Ovary (tissue), 1 donor: Measurements from ENCODE around the gene CWC27.

Source experiments
- EP300 ChIP-seq: sonication (generic); formaldehyde crosslinking; IDR thresholded peaks from one replicate; pipeline ENCODE4 v1.6.1; 2017; ENCODE audit warnings: antibody characterized with exemption
- POLR2A ChIP-seq: fragments of 450-650 bp; IDR thresholded peaks from one replicate; pipeline ENCODE4 v1.6.1; 2017; ENCODE audit warnings: antibody characterized with exemption, mild to moderate bottlenecking, moderate library complexity

DNA sequence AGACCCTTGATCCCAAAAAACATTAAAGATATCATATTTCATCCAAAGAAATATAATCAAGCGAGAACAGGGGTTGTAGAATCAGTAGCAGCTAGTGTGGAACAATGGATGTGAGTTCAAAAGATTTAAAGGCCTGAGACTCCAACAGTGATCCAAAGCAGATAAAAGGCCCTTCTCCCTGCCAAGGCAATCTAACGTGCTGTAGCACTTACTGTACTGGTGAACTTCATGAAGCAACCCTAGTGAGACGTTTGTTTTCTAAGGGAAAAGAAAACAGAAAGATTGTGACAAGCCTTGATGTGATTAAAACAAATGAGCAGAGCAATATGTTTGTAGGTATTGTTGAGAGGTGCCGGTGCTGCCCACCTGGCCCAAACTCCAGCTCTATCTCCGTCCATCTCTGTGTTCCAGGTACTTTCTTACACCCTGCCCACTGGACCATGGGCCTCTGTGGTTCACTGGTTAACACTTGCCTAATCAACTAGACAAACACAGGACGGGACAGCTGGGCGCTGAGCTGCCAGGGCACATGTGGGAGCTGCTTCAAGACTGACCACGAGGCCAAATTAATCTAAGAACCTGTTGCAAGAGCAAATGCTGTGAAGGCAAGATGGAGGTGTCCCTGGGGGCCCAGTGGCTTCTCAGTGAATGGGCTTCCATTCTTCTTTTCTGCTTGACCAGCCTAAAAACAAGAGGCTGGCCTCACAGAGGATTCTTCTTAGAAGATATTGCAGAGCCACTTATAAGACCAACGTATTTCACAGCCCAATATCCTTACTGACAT is 265.5 kb downstream of the CWC27 start:
- no peak for TF ChIP-seq POLR2A
- no peak for TF ChIP-seq EP300
